ENCODE data around the gene SNCG. TPM values are rescaled to one million over a fixed set of nuclear protein-coding genes. Genes with fewer than 3 reads are reported as not detected.
"Not testable (repeated sequence)": the region's sequence is repeated elsewhere in the genome, so short reads cannot be mapped to it uniquely, and the experiment has no call there.

SNCG gene
- total RNA-seq, 4 donors from 2014 or later, result 70.9 to 252 (median 180) TPM

- TF ChIP-seq CTCF (IDR thresholded peaks at IDR 0.05), result no peak
- ATAC-seq (ENCODE audit: low FRiP score), result peak; percentile 74
- DNase-seq (ENCODE audit: low spot score), result peak; percentile 80
These were observed 13.0 kb downstream of the SNCG start for GRCh38 chr10:86971232-86971991.

- ATAC-seq (ENCODE audit: low FRiP score) (no peak), DNase-seq (ENCODE audit: low spot score) (no peak)
- TF ChIP-seq CTCF (IDR thresholded peaks at IDR 0.05), result no peak
These were observed 14.4 kb downstream of the SNCG start for GRCh38 chr10:86972613-86973380.

GRCh38 chr10:86974484-86974883 is 16.1 kb downstream of the SNCG start:
- ATAC-seq (ENCODE audit: low FRiP score) (no peak), DNase-seq (ENCODE audit: low spot score) (no peak)
- no peak for TF ChIP-seq CTCF (IDR thresholded peaks at IDR 0.05)

- ATAC-seq (ENCODE audit: low FRiP score), result no peak
- DNase-seq (ENCODE audit: low spot score), result no peak
- no peak for TF ChIP-seq CTCF (IDR thresholded peaks at IDR 0.05)
These were observed 18.1 kb downstream of the SNCG start for GRCh38 chr10:86976362-86977056.

GRCh38 chr10:86978457-86978856 is 20.1 kb downstream of the SNCG start:
- not testable (repeated sequence) for DNase-seq (ENCODE audit: low spot score); ATAC-seq (ENCODE audit: low FRiP score)

- no peak for DNase-seq (ENCODE audit: low spot score)
- ATAC-seq (ENCODE audit: low FRiP score), result peak; percentile 17
- no peak for TF ChIP-seq CTCF (IDR thresholded peaks at IDR 0.05)
These were observed 21.0 kb downstream of the SNCG start for GRCh38 chr10:86979296-86979818.

- no peak for TF ChIP-seq CTCF (IDR thresholded peaks at IDR 0.05)
- DNase-seq (ENCODE audit: low spot score), result no peak
- peak; percentile 20 for ATAC-seq (ENCODE audit: low FRiP score)
These were observed 21.6 kb downstream of the SNCG start for GRCh38 chr10:86979977-86980448.

- DNase-seq (ENCODE audit: low spot score); ATAC-seq (ENCODE audit: low FRiP score): not testable (repeated sequence)
These were observed 22.6 kb downstream of the SNCG start for GRCh38 chr10:86981020-86981419.

All from omental fat pad (tissue), 4 donors.